HUES6 (cell line): Measurements from ENCODE around the gene SH3PXD2B.

Experiments
- H3K27ac ChIP-seq: 2 replicates; pipeline ENCODE4 v1.7.0; 2013; ENCODE audit warnings: low read depth, mild to moderate bottlenecking, low read length, inconsistent platforms
- H3K27me3 ChIP-seq: 2 replicates; pipeline ENCODE4 v1.6.1; 2013; ENCODE audit warnings: low read length; ENCODE audit not compliant: control insufficient read depth, insufficient read depth
- H3K36me3 ChIP-seq: 2 replicates; pipeline ENCODE4 v1.6.1; 2013; ENCODE audit warnings: low read length; ENCODE audit not compliant: control insufficient read depth, insufficient read depth
- H3K4me1 ChIP-seq: 2 replicates; pipeline ENCODE4 v1.6.1; 2013; ENCODE audit warnings: low read length; ENCODE audit not compliant: control insufficient read depth, insufficient read depth
- H3K4me3 ChIP-seq: 2 replicates; pipeline ENCODE4 v1.5.1; 2013; ENCODE audit warnings: low read depth, low read length
- H3K9ac ChIP-seq: one replicate; pipeline ENCODE4 v1.6.1; 2013; ENCODE audit warnings: mild to moderate bottlenecking, low read length
- H3K9me3 ChIP-seq: 2 replicates; pipeline ENCODE4 v1.6.1; 2013; ENCODE audit warnings: low read depth, low read length; ENCODE audit not compliant: control insufficient read depth, insufficient read depth

Gene SH3PXD2B

GRCh38 chr5:172395483-172395882 lies 58.8 kb downstream of the SH3PXD2B start:
- Histone ChIP-seq H3K27ac (no peak overlapping the region), H3K9ac (no peak overlapping the region), H3K27me3 (no peaks in the 10 kb centered on the region), H3K36me3 (peaks cover 64% of the 10 kb centered on the region), H3K4me3 (no peak overlapping the region), H3K4me1 (no peaks in the 10 kb centered on the region), H3K9me3 (peaks cover 7% of the 10 kb centered on the region; the same call in 1 of the 2 replicates)

DNA sequence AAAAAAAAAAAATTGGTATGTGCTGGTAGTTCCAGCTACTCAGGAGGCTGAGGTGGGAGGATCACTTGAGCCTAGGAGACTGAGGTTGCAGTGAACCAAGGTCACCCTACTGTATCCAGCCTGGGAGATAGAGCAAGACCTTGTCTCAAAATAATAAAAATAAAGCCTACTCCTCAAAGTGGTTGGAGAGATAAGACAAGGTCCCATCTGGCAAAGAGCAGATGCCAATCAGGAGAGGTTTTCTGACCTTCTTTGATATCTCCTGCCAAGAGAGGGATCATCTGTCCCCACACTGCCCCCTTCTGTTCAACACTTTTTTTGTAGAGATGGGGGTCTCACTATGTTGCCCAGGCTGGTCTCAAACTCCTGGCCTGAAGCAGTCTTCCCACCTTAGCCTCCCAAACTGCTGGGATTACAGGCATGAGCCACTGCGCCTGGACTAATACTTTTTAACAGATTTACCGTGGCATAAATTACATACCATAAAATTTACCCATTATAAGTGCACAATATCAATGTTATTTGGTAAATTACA lies 64.7 kb downstream of the SH3PXD2B start:
- Histone ChIP-seq H3K36me3 (peaks cover 90% of the 10 kb centered on the region), H3K9me3 (no peaks in the 10 kb centered on the region), H3K27ac (no peak overlapping the region), H3K27me3 (no peaks in the 10 kb centered on the region), H3K9ac (no peak overlapping the region), H3K4me3 (no peak overlapping the region), H3K4me1 (no peaks in the 10 kb centered on the region)

DNA sequence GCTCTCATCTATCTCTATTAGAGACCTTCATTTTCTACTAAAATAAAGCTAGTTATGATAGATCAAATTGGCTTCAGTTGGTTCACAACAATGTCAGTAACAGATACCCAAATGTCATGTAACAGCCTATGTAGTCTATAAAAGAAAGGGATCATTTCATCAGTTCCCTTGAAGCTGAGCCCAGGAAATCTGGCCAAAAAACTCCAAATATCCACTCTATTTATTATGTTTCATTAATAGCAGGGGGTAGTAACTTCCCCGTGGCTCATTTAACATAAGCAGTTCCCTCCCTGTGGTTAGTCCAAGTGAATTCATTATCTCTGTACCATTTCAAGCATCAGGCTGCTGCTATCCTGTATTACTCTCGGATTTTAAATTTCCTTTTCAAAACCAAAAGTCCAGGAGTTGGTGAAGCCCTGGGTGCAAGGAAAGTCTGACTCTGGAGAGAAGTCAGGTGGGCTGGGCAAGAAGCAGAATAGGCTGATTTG lies 66.0 kb downstream of the SH3PXD2B start:
- H3K27me3 ChIP-seq = no peaks in the 10 kb centered on the region
- no peak overlapping the region for H3K27ac ChIP-seq
- peaks cover 85% of the 10 kb centered on the region for H3K36me3 ChIP-seq
- no peaks in the 10 kb centered on the region for H3K9me3 ChIP-seq
- no peak overlapping the region for H3K4me3 ChIP-seq
- H3K9ac ChIP-seq = no peak overlapping the region
- H3K4me1 ChIP-seq = no peaks in the 10 kb centered on the region

GRCh38 chr5:172385707-172386106 lies 68.6 kb downstream of the SH3PXD2B start:
- H3K9me3 ChIP-seq = no peaks in the 10 kb centered on the region
- no peak overlapping the region for H3K27ac ChIP-seq
- no peaks in the 10 kb centered on the region for H3K4me1 ChIP-seq
- no peaks in the 10 kb centered on the region for H3K27me3 ChIP-seq
- no peak overlapping the region for H3K4me3 ChIP-seq
- H3K36me3 ChIP-seq = peaks cover 86% of the 10 kb centered on the region
- H3K9ac ChIP-seq = no peak overlapping the region

DNA sequence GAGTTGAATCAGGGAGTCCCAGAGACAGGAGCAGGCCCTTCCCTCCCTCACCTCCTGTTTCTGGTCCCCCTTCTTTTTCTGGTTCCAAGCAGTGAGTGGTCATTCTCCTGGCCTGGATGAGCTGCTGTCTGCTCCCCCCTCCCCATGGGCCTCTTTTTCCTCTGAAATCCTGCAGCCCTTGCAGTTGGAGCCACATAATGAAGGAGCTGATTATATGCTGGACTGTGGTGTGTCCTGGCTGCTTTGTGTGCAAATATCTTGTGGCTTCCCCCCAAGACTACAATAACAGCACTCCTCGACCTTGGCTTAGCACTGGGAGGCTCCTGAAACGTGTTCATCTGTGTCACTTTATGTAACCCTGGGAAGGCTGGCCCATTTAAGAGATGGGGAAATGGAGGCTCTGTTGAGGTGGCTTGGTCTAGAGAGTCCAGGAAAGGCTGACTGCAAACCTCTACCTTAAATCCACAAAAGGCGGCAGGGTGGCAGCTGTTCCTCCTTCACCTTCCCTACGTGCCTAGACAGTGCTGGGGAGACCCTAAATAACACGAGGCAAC lies 69.2 kb downstream of the SH3PXD2B start:
- Histone ChIP-seq H3K9me3 (no peaks in the 10 kb centered on the region), H3K36me3 (peaks cover 85% of the 10 kb centered on the region), H3K9ac (no peak overlapping the region), H3K27me3 (no peaks in the 10 kb centered on the region), H3K4me3 (no peak overlapping the region), H3K4me1 (no peaks in the 10 kb centered on the region), H3K27ac (no peak overlapping the region)

DNA sequence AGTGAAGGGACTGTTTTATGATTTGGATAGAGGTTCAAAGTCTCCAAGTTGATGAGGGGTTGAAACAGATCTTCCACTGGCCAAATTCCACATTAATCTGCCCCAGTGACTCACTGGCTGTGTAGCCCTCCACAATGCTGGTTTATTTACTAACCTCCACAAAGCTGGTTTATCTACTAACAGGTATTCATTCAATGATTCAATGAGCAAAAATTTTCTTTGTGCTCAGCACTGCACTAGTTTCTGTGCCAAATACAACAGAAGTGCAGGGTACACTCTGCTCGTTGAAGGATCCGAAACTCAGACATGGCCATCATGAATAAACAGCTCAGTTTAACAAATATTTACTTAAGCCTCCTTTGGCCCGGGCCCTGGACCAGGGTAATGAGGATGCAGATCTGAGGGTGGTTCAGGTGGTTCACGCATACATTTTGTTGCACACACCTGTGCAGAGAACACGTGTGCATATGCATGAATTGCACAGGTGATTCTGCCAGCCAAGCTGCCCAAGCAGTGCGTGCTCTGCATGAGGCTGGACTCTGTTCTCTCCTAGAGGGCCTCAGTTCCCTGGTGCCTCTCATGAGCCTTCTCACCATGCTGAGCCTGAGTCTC lies 71.0 kb downstream of the SH3PXD2B start:
- Histone ChIP-seq H3K27me3 (no peaks in the 10 kb centered on the region), H3K9me3 (no peaks in the 10 kb centered on the region), H3K27ac (no peak overlapping the region), H3K36me3 (peaks cover 85% of the 10 kb centered on the region), H3K4me1 (no peaks in the 10 kb centered on the region), H3K9ac (no peak overlapping the region), H3K4me3 (no peak overlapping the region)

- Histone ChIP-seq H3K27ac (no peak overlapping the region), H3K9ac (no peak overlapping the region), H3K27me3 (no peaks in the 10 kb centered on the region), H3K4me3 (no peak overlapping the region), H3K4me1 (no peaks in the 10 kb centered on the region), H3K9me3 (no peaks in the 10 kb centered on the region), H3K36me3 (peaks cover 86% of the 10 kb centered on the region)
Observed at GRCh38 chr5:172380987-172381643, 73.2 kb downstream of the SH3PXD2B start.

- H3K4me1 ChIP-seq = no peaks in the 10 kb centered on the region
- no peak overlapping the region for H3K27ac ChIP-seq
- no peak overlapping the region for H3K4me3 ChIP-seq
- peaks cover 86% of the 10 kb centered on the region for H3K36me3 ChIP-seq
- no peaks in the 10 kb centered on the region for H3K27me3 ChIP-seq
- no peak overlapping the region for H3K9ac ChIP-seq
- H3K9me3 ChIP-seq = no peaks in the 10 kb centered on the region
Observed at GRCh38 chr5:172380301-172380986, 73.9 kb downstream of the SH3PXD2B start.

GRCh38 chr5:172379481-172379880 lies 74.8 kb downstream of the SH3PXD2B start:
- Histone ChIP-seq H3K27ac (no peak overlapping the region), H3K36me3 (peaks cover 76% of the 10 kb centered on the region), H3K4me3 (no peak overlapping the region), H3K4me1 (no peaks in the 10 kb centered on the region), H3K27me3 (no peaks in the 10 kb centered on the region), H3K9me3 (no peaks in the 10 kb centered on the region), H3K9ac (no peak overlapping the region)

GRCh38 chr5:172377856-172378255 lies 76.5 kb downstream of the SH3PXD2B start:
- Histone ChIP-seq H3K27ac (no peak overlapping the region), H3K9me3 (no peaks in the 10 kb centered on the region), H3K4me3 (no peak overlapping the region), H3K9ac (no peak overlapping the region), H3K4me1 (no peaks in the 10 kb centered on the region), H3K27me3 (no peaks in the 10 kb centered on the region), H3K36me3 (peaks cover 78% of the 10 kb centered on the region)

DNA sequence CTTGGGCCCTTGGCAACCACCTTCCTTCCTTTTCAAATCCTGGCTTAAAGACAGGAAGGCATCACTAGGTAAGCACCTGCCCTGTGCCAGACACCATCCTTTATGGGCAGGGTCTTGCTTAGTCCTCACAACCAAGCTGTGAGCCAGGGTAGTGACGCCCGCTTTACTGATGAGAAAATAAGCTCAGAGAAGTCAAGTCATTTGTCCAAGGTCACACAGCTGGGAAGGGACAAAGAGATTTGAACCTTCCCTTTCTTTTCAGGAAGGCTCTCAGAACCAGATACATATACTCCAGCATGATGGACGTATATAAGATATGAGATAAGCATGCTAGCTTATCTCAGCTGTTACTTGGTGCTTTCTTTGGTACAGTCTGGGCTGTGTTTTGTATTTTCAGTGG lies 76.9 kb downstream of the SH3PXD2B start:
- H3K27me3 ChIP-seq = no peaks in the 10 kb centered on the region
- H3K9ac ChIP-seq = no peak overlapping the region
- H3K9me3 ChIP-seq = no peaks in the 10 kb centered on the region
- peaks cover 80% of the 10 kb centered on the region for H3K36me3 ChIP-seq
- H3K4me1 ChIP-seq = no peaks in the 10 kb centered on the region
- H3K4me3 ChIP-seq = no peak overlapping the region
- no peak overlapping the region for H3K27ac ChIP-seq
